Duodenal mucosa (tissue), 2 donors: Measurements from ENCODE around the gene SLC12A1.

Source experiments
- H3K27ac ChIP-seq: one replicate; pipeline ENCODE4 v1.7.0; 2013; ENCODE audit warnings: low read depth, low read length
- H3K27me3 ChIP-seq, 2 donors: one replicate each; pipeline ENCODE4 v1.7.0; 2013; ENCODE audit warnings: low read length in 2 of 2, control low read depth in 1 of 2; ENCODE audit not compliant: insufficient read depth in 2 of 2, control insufficient read depth in 1 of 2
- H3K36me3 ChIP-seq, 2 donors: one replicate each; pipeline ENCODE4 v1.7.0; 2013; ENCODE audit warnings: low read length in 2 of 2, control low read depth in 1 of 2; ENCODE audit not compliant: insufficient read depth in 2 of 2, control insufficient read depth in 1 of 2
- H3K4me1 ChIP-seq, 2 donors: one replicate each; pipeline ENCODE4 v1.7.0; 2013; ENCODE audit warnings: low read length in 2 of 2, control low read depth in 1 of 2; ENCODE audit not compliant: insufficient read depth in 2 of 2, control insufficient read depth in 1 of 2
- H3K4me3 ChIP-seq, 2 donors: one replicate each; pipeline ENCODE4 v1.7.0; 2013; ENCODE audit warnings: low read length in 2 of 2, low read depth in 1 of 2
- H3K9ac ChIP-seq, 2 donors: one replicate each; pipeline ENCODE4 v1.7.0; 2013; ENCODE audit warnings: low read length in 2 of 2, low read depth in 1 of 2
- H3K9me3 ChIP-seq, 2 donors: one replicate each; pipeline ENCODE4 v1.7.0; 2013; ENCODE audit warnings: low read length in 2 of 2, control low read depth in 1 of 2; ENCODE audit not compliant: control insufficient read depth in 1 of 2

Gene SLC12A1

DNA sequence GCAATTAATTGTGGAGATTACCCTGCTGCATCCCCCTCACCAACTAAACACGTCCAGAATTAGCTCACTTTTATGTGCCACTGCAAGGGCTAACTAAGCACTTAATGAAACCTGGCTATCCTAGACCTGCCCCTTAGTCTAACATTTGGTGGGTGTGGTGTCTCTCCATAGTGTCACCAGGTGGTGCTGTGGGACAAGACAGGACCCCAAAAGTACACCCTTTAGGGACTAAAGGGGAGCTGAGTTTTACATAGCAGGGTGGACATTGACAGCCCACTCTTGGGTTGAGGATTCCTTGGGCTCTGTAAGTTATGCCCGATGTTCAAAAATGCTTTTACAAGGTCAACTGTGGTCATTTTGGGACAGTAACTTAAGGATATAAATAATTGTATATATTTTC is 130.8 kb downstream of the SLC12A1 start:
- H3K4me1 ChIP-seq: peaks cover 7 to 13% of the 10 kb centered on the region in 2 donors
- peaks cover 21 to 26% of the 10 kb centered on the region in 2 donors for H3K36me3 ChIP-seq
- H3K4me3 ChIP-seq: no peak overlapping the region
- no peaks in the 10 kb centered on the region for H3K9me3 ChIP-seq
- no peak overlapping the region for H3K27ac ChIP-seq
- no peak overlapping the region for H3K9ac ChIP-seq
- H3K27me3 ChIP-seq: no peaks in the 10 kb centered on the region

DNA sequence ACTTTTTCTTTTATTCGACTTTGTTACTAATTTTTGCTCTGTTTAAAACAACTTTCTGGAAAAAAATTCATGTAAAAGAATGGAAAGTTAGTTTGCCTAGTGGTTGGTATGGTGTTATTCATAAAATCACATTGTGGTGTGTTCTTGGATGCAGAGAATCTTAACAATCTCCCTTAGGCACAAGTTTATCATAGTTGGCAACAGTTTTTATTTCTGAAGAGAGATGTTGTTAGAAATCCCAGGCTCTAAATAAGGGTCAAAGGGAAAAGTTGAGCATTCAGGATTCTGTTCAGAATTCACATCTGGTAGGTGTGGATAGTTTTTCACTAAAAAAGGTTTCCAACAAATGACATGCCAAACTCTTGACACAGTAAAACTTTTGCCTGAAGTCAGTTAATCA is 131.5 kb downstream of the SLC12A1 start:
- H3K4me3 ChIP-seq: no peak overlapping the region
- H3K27me3 ChIP-seq: no peaks in the 10 kb centered on the region
- peaks cover 24 to 26% of the 10 kb centered on the region in 2 donors for H3K36me3 ChIP-seq
- no peak overlapping the region for H3K9ac ChIP-seq
- peaks cover 2 to 9% of the 10 kb centered on the region in 2 donors for H3K4me1 ChIP-seq
- no peak overlapping the region for H3K27ac ChIP-seq
- no peaks in the 10 kb centered on the region for H3K9me3 ChIP-seq

DNA sequence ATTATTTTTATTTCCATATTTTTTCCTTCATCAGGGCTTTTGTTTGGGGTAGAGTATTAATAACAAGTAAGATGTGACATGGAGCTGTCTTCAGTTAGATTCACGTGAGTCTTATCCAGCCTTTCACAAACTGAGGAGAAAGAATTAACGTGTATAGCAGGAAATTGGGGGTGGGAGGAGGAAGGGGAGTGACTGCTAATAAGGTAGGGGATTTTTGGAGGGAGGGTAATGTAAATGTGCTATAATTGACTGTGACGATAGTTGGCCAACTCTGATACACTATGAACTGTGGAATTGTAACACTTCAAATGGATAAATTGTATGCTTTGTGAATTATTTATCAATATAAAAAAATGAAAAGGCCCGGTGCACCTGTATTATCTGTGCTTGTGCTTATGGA is 134.0 kb downstream of the SLC12A1 start:
- Histone ChIP-seq H3K4me1 (no peaks in the 10 kb centered on the region), H3K36me3 (peaks cover 20 to 26% of the 10 kb centered on the region in 2 donors), H3K9ac (no peak overlapping the region), H3K27ac (no peak overlapping the region), H3K4me3 (no peak overlapping the region), H3K27me3 (no peaks in the 10 kb centered on the region), H3K9me3 (no peaks in the 10 kb centered on the region)

GRCh38 chr15:48343865-48344264 is 137.8 kb downstream of the SLC12A1 start:
- Histone ChIP-seq H3K27ac (no peak overlapping the region), H3K9me3 (no peaks in the 10 kb centered on the region), H3K36me3 (peaks cover 7 to 12% of the 10 kb centered on the region in 2 donors), H3K9ac (no peak overlapping the region), H3K4me3 (no peak overlapping the region), H3K4me1 (no peaks in the 10 kb centered on the region), H3K27me3 (no peaks in the 10 kb centered on the region)

DNA sequence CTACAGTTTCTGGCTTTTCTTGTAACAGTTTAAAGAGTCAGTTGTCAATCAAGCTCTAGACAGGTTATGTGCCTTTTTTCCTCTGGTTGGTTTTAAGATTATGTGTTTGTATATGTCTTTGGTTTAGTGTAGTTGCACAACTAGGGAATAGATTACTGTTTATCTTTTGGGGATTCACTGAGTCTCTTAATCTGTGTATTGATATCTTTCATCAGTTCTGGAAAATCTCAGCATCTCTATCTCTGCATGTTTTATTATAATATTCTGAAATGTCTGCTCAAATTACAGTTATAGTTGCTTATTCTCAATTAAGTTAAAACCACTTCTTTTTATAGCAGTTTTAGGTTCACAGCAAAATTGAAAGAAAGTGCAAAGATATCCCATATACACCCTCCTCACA is 139.4 kb downstream of the SLC12A1 start:
- H3K9me3 ChIP-seq: no peaks in the 10 kb centered on the region
- no peak overlapping the region for H3K9ac ChIP-seq
- H3K27ac ChIP-seq: no peak overlapping the region
- H3K27me3 ChIP-seq: no peaks in the 10 kb centered on the region
- no peaks in the 10 kb centered on the region for H3K4me1 ChIP-seq
- H3K4me3 ChIP-seq: no peak overlapping the region
- H3K36me3 ChIP-seq: peaks cover 2 to 12% of the 10 kb centered on the region in 2 donors

GRCh38 chr15:48352474-48353072 is 146.5 kb downstream of the SLC12A1 start:
- Histone ChIP-seq H3K4me1 (peaks cover 0 to 6% of the 10 kb centered on the region in 2 donors), H3K9ac (no peak overlapping the region), H3K27ac (no peak overlapping the region)

More at GRCh38 chr15:48352474-48353072, 146.5 kb downstream of the SLC12A1 start:
- Histone ChIP-seq H3K4me3 (no peak overlapping the region), H3K27me3 (no peaks in the 10 kb centered on the region), H3K36me3 (no peaks in the 10 kb centered on the region), H3K9me3 (no peaks in the 10 kb centered on the region)
